Spleen (tissue), 11 donors: Measurements from ENCODE around the gene FSIP2. TPM values are rescaled to one million over a fixed set of nuclear protein-coding genes. Genes with fewer than 3 reads are reported as not detected.

ENCODE experiments used
- DNase-seq: peaks from one replicate; pipeline ENCODE4 v3.0.0-alpha.2; 2020
- H3K27ac ChIP-seq, 8 donors: fragments of 200-600 bp; sonication (generic) in 7 of 8; 1 replicate in 4 of 8; 2 replicates in 4 of 8; pipeline versions ENCODE4 v1.5.0 to v1.8.0; 2016 to 2021; ENCODE audit warnings: inconsistent platforms in 4 of 8, mild to moderate bottlenecking in 4 of 8, moderate library complexity in 1 of 8
- H3K27me3 ChIP-seq, 7 donors: fragments of 200-600 bp; sonication (generic) in 6 of 7; replicated peaks in 1 of 7; 1 replicate in 4 of 7; 2 replicates in 3 of 7; pipeline versions ENCODE4 v1.5.0 to v1.8.0; 2016 to 2021; ENCODE audit warnings: inconsistent platforms in 3 of 7, mild to moderate bottlenecking in 1 of 7
- H3K36me3 ChIP-seq, 6 donors: fragments of 200-600 bp; sonication (generic) in 5 of 6; 1 replicate in 4 of 6; 2 replicates in 2 of 6; pipeline versions ENCODE4 v1.5.0 to v1.8.0; 2016 to 2021; ENCODE audit warnings: inconsistent platforms in 2 of 6
- H3K4me1 ChIP-seq, 6 donors: fragments of 200-600 bp; sonication (generic) in 5 of 6; 1 replicate in 3 of 6; 2 replicates in 3 of 6; pipeline versions ENCODE4 v1.5.0 to v1.8.0; 2016 to 2021; ENCODE audit warnings: inconsistent platforms in 3 of 6
- H3K4me3 ChIP-seq, 8 donors: fragments of 200-600 bp; sonication (generic) in 7 of 8; 1 replicate in 4 of 8; 2 replicates in 4 of 8; pipeline versions ENCODE4 v1.5.0 to v1.8.0; 2016 to 2021; ENCODE audit warnings: inconsistent platforms in 4 of 8, mild to moderate bottlenecking in 4 of 8, moderate library complexity in 2 of 8
- H3K9me3 ChIP-seq, 8 donors: fragments of 200-600 bp; sonication (generic) in 7 of 8; 1 replicate in 4 of 8; 2 replicates in 4 of 8; pipeline versions ENCODE4 v1.5.0 to v1.8.0; 2016 to 2021; ENCODE audit warnings: inconsistent platforms in 4 of 8
- CTCF ChIP-seq, 11 experiments: fragments of 200-600 bp in 7 of 11; fragments of 450-650 bp in 4 of 11; sonication (generic) in 4 of 11; IDR thresholded peaks in 8 of 11; conservative IDR thresholded peaks in 3 of 11; 1 replicate in 7 of 11; 2 replicates in 4 of 11; pipeline versions ENCODE4 v1.4.0 to v1.8.0; 2016 to 2021; ENCODE audit warnings: antibody characterized with exemption in 11 of 11, inconsistent platforms in 4 of 11, mild to moderate bottlenecking in 1 of 11
- POLR2A ChIP-seq, 3 donors: fragments of 450-650 bp; IDR thresholded peaks; one replicate each; pipeline ENCODE4 v1.5.1; 2017; ENCODE audit warnings: antibody characterized with exemption in 3 of 3, mild to moderate bottlenecking in 1 of 3
- POLR2AphosphoS5 ChIP-seq, 3 donors: sonication (generic); formaldehyde crosslinking; IDR thresholded peaks; one replicate each; pipeline ENCODE4 v1.5.1; 2017; ENCODE audit warnings: antibody characterized with exemption in 3 of 3
- WGBS, 5 donors: extraction: QIAGEN DNeasy Blood & Tissue Kit in 3 of 5; methylation state at CpG; one replicate each; pipeline versions ENCODE4 v1.1.5 to v1.1.7; 2013 to 2018; 5-methylcytosine and 5-hydroxymethylcytosine counted together
- intact Hi-C: fragments of 100-400 bp; cut with DNase I; formaldehyde crosslinking; loops from one replicate; pipeline ENCODE4 v1.15.0; 2023; ENCODE audit warnings: low total_unique reads
- polyA plus RNA-seq, 3 donors: library from polyadenylated mRNA; stranded (reverse); fragments of 200-250 nt; gene quantifications; one replicate each; pipeline ENCODE4 v1.2.1, GENCODE V29; 2013
- total RNA-seq, 7 donors: library from RNA; depleted of rRNA in 3 of 7; stranded (reverse); fragments of >200 nt in 3 of 7; fragmentation: NEBNext Ultra II Directional in 4 of 7; extraction: Animal tissue kit (Norgen Biotek cat#: 25700) in 4 of 7; gene quantifications; one replicate each; pipeline versions ENCODE4 v1.1.0 to v1.2.1, GENCODE V29; 2016 to 2021
- donor health status: healthy with polysubstance abuse.
- donor health status: DM: no; HTN: no; CAD: no; lungs with moderate emphysema.
- donor health status: DM: no; HTN: no; CAD: no.
- donor health status: Bipolar disorder and iron deficiency.
- donor health status: healthy.
- donor health status: DM: no; HTN: no; CAD: no.
- donor health status: DM: yes; HTN: yes; CAD: no.

The FSIP2 gene
- total and polyA plus RNA-seq, 10 donors: 0.03 to 2.6 (median 0.36) TPM

- DNase-seq: no peak
- no peak for TF ChIP-seq POLR2A (IDR thresholded peaks at IDR 0.05)
- no peak for TF ChIP-seq POLR2AphosphoS5 (IDR thresholded peaks at IDR 0.05)
- TF ChIP-seq CTCF (IDR thresholded peaks at IDR 0.05 in 8 of 11, conservative IDR thresholded peaks at IDR 0.05 in 3 of 11): no peak
- Histone ChIP-seq H3K4me3 (no peak overlapping the region), H3K27ac (no peak overlapping the region), H3K9me3 (peaks cover 0 to 11% (median 1%) of the 10 kb centered on the region in 8 donors), H3K27me3 (no peaks in the 10 kb centered on the region), H3K4me1 (no peaks in the 10 kb centered on the region), H3K36me3 (no peaks in the 10 kb centered on the region)
- intact Hi-C loops: no loop called here
Measured at GRCh38 chr2:185757356-185757755, 18.8 kb downstream of the FSIP2 start.

GRCh38 chr2:185771396-185771795 is 32.8 kb downstream of the FSIP2 start:
- H3K9me3 ChIP-seq: peaks cover 0 to 84% (median 79%) of the 10 kb centered on the region in 8 donors
- no peak for DNase-seq
- intact Hi-C loops: no loop called here
- H3K36me3 ChIP-seq: no peaks in the 10 kb centered on the region
- H3K27ac ChIP-seq: no peak overlapping the region
- H3K27me3 ChIP-seq: no peaks in the 10 kb centered on the region
- H3K4me3 ChIP-seq: no peak overlapping the region
- H3K4me1 ChIP-seq: no peaks in the 10 kb centered on the region
- TF ChIP-seq CTCF (IDR thresholded peaks at IDR 0.05 in 8 of 11, conservative IDR thresholded peaks at IDR 0.05 in 3 of 11): no peak
- no peak for TF ChIP-seq POLR2A (IDR thresholded peaks at IDR 0.05)
- no peak for TF ChIP-seq POLR2AphosphoS5 (IDR thresholded peaks at IDR 0.05)

GRCh38 chr2:185780890-185781289 is 42.3 kb downstream of the FSIP2 start:
- no peak for DNase-seq
- peaks cover 0 to 14% (median 8%) of the 10 kb centered on the region in 8 donors for H3K9me3 ChIP-seq
- no peak for TF ChIP-seq POLR2AphosphoS5 (IDR thresholded peaks at IDR 0.05)
- TF ChIP-seq CTCF (IDR thresholded peaks at IDR 0.05 in 8 of 11, conservative IDR thresholded peaks at IDR 0.05 in 3 of 11): no peak
- no peak overlapping the region for H3K27ac ChIP-seq
- no peaks in the 10 kb centered on the region for H3K27me3 ChIP-seq
- H3K36me3 ChIP-seq: no peaks in the 10 kb centered on the region
- 70 to 91% (median 86%) methylated on average over 2 of the region's 2 CpGs for WGBS, 5 donors
- no peaks in the 10 kb centered on the region for H3K4me1 ChIP-seq
- H3K4me3 ChIP-seq: no peak overlapping the region
- intact Hi-C loops: no loop called here

- WGBS, 5 donors: 69 to 80% (median 73%) methylated on average over 4 of the region's 4 CpGs
- no peak for DNase-seq
- no peaks in the 10 kb centered on the region for H3K36me3 ChIP-seq
- TF ChIP-seq POLR2AphosphoS5 (IDR thresholded peaks at IDR 0.05) (no peak), CTCF (IDR thresholded peaks at IDR 0.05 in 8 of 11, conservative IDR thresholded peaks at IDR 0.05 in 3 of 11) (no peak), POLR2A (IDR thresholded peaks at IDR 0.05) (no peak)
- no peaks in the 10 kb centered on the region for H3K4me1 ChIP-seq
- peaks cover 0 to under 1% (median 0%) of the 10 kb centered on the region in 8 donors for H3K9me3 ChIP-seq
- H3K27ac ChIP-seq: no peak overlapping the region
- H3K27me3 ChIP-seq: no peaks in the 10 kb centered on the region
- intact Hi-C loops: no loop called here
- no peak overlapping the region for H3K4me3 ChIP-seq
Measured at GRCh38 chr2:185782223-185782769, 43.7 kb downstream of the FSIP2 start.
